NCI-H187 treated with DMSO at 0.1 percent for 48 hours (cell line): ENCODE data around the gene IL1R2.

Experiments
- DNase-seq: peaks from one replicate; lab custom pipeline; 2025; lab: John Stamatoyannopoulos, UW

Gene IL1R2

GRCh38 chr2:102043560-102043959 lies 51.8 kb downstream of the IL1R2 start:
- no peak for DNase-seq

- DNase-seq: no peak
These were observed 52.6 kb downstream of the IL1R2 start for GRCh38 chr2:102044235-102044896.

- DNase-seq: no peak
These were observed 53.3 kb downstream of the IL1R2 start for GRCh38 chr2:102044967-102045489.

GRCh38 chr2:102045697-102046096 lies 53.9 kb downstream of the IL1R2 start:
- no peak for DNase-seq

- DNase-seq: no peak
These were observed 54.6 kb downstream of the IL1R2 start for GRCh38 chr2:102046135-102046986.

- DNase-seq: no peak
These were observed 56.7 kb downstream of the IL1R2 start for GRCh38 chr2:102048465-102048864.

GRCh38 chr2:102049756-102050443 lies 58.1 kb downstream of the IL1R2 start:
- no peak for DNase-seq

GRCh38 chr2:102050854-102051391 lies 59.2 kb downstream of the IL1R2 start:
- DNase-seq: no peak

- DNase-seq: no peak
These were observed 60.0 kb downstream of the IL1R2 start for GRCh38 chr2:102051692-102052277.

- DNase-seq: no peak
These were observed 60.6 kb downstream of the IL1R2 start for GRCh38 chr2:102052365-102052764.

GRCh38 chr2:102053096-102053495 lies 61.3 kb downstream of the IL1R2 start:
- DNase-seq: no peak

- DNase-seq: no peak
These were observed 63.7 kb downstream of the IL1R2 start for GRCh38 chr2:102055346-102055990.

GRCh38 chr2:102056079-102056581 lies 64.4 kb downstream of the IL1R2 start:
- no peak for DNase-seq

- DNase-seq: no peak
These were observed 65.9 kb downstream of the IL1R2 start for GRCh38 chr2:102057502-102058292.

GRCh38 chr2:102058293-102058833 lies 66.6 kb downstream of the IL1R2 start:
- no peak for DNase-seq

GRCh38 chr2:102059151-102059550 lies 67.4 kb downstream of the IL1R2 start:
- DNase-seq: no peak

GRCh38 chr2:102060047-102060446 lies 68.3 kb downstream of the IL1R2 start:
- DNase-seq: no peak

GRCh38 chr2:102060792-102061191 lies 69.0 kb downstream of the IL1R2 start:
- DNase-seq: no peak

GRCh38 chr2:102061286-102061699 lies 69.5 kb downstream of the IL1R2 start:
- no peak for DNase-seq
